Suppressor macrophage treated with lipopolysaccharide for 1 hour (primary cell): ENCODE measurements around the gene KIFC1.

Experiments used
- DNase-seq, 3 donors: peaks; one replicate each; pipeline ENCODE4 v3.0.0-alpha.2; 2020 to 2022

Gene KIFC1

DNA sequence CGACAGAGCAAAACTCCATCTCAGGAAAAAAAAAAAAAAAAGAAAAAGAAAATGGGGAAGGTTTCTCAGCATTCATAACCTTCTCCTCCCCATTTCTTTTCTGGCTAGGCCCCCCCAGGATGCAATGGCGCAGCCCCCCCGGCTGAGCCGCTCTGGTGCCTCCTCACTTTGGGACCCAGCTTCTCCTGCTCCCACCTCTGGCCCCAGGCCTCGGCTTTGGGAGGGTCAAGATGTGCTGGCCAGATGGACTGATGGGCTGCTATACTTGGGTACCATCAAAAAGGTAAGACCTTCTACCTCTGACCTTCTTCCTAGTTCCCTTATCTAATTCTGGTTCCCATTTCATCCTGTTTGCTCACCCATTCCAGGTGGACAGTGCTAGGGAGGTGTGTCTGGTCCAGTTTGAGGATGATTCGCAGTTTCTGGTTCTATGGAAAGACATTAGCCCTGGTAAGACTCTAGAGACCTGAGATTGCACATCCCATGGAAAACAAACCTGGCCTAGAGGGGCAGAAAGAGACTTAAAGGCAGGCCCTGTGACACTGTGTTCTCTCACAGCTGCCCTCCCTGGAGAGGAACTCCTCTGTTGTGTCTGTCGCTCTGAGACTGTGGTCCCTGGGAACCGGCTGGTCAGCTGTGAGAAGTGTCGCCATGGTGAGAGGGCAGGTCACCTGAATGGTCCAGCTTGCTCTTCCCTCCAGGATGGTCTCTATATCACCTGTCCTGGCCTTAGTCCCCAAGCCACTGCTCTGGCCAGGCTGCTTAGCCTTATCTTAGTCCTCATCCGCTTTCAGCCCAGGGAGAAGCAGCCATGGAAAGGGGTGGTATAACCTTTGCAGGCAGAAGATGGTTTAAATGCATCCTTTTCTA lies 20.8 kb downstream of the KIFC1 start:
- DNase-seq: no peak

- DNase-seq: no peak
These were observed 21.9 kb downstream of the KIFC1 start for GRCh38 chr6:33413241-33414120.

- peak in 2 of 3 donors; percentile 27 for DNase-seq
These were observed 23.1 kb downstream of the KIFC1 start for GRCh38 chr6:33414592-33415271.

GRCh38 chr6:33415831-33416230 lies 24.2 kb downstream of the KIFC1 start:
- DNase-seq: no peak

GRCh38 chr6:33416386-33417127 lies 24.9 kb downstream of the KIFC1 start:
- no peak for DNase-seq

GRCh38 chr6:33417128-33417902 lies 25.7 kb downstream of the KIFC1 start:
- peak; percentile 84 to 89 (median 84) for DNase-seq

- DNase-seq: peak; percentile 99 to 100 (median 99)
These were observed 26.5 kb downstream of the KIFC1 start, which contains the start of gene CUTA for GRCh38 chr6:33417903-33418689. Gene CUTA, minus strand, starts transcription at chr6:33418107. Its CDS starts 107 bp downstream, at chr6:33418000.

DNA sequence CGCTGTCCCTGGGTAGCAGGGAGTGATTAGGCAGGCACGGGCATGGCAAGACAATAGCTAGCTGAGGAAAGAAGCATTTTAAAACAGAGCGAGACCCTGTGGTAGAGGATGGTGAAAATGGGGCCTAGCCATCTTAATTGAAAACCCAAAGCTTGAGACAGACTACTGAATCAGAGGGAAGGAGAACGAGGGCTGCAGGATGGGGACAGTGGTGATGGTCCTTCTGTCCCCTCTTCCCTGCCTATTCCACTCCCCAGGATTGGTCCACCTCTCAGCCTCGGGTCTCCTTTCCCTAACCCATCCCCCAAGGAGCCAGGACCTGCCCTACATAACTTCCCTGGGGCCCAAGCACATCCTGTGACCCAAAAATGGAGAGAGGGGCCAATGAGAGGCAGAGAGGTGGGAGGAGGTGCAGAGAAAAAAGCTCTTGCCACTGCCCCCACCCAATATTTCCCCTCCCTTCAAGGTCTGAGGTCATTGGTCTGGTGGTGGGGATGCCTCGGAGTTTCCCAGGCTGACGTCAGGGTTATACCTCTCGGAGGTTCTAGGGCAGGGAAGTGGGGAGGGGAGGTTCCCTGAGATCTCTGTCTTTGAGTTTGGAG lies 27.2 kb downstream of the KIFC1 start:
- peak; percentile 47 to 75 (median 67) for DNase-seq

- no peak for DNase-seq
These were observed 28.2 kb downstream of the KIFC1 start, which contains the start of gene SYNGAP1 for GRCh38 chr6:33419580-33420490. Gene SYNGAP1, plus strand, starts transcription at chr6:33420065. Its CDS starts 200 bp downstream, at chr6:33420265.

- DNase-seq: no peak
These were observed 29.1 kb downstream of the KIFC1 start for GRCh38 chr6:33420491-33421343.

DNA sequence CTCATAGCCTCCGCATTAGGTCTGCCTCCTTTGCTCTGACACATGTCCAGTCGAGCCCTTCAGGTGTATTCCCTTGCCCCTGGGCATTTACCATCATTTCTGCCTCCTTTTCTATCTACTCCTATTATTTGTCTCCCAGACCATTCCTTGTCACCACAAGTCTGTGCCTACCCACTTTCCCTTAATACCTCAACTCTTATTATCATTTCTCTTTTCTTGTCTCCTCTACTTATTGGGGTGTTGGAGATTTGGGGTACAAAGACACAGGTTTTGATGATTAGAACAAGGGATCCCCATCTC lies 29.7 kb downstream of the KIFC1 start:
- no peak for DNase-seq

- DNase-seq: no peak
These were observed 32.2 kb downstream of the KIFC1 start for GRCh38 chr6:33423777-33424176.

DNA sequence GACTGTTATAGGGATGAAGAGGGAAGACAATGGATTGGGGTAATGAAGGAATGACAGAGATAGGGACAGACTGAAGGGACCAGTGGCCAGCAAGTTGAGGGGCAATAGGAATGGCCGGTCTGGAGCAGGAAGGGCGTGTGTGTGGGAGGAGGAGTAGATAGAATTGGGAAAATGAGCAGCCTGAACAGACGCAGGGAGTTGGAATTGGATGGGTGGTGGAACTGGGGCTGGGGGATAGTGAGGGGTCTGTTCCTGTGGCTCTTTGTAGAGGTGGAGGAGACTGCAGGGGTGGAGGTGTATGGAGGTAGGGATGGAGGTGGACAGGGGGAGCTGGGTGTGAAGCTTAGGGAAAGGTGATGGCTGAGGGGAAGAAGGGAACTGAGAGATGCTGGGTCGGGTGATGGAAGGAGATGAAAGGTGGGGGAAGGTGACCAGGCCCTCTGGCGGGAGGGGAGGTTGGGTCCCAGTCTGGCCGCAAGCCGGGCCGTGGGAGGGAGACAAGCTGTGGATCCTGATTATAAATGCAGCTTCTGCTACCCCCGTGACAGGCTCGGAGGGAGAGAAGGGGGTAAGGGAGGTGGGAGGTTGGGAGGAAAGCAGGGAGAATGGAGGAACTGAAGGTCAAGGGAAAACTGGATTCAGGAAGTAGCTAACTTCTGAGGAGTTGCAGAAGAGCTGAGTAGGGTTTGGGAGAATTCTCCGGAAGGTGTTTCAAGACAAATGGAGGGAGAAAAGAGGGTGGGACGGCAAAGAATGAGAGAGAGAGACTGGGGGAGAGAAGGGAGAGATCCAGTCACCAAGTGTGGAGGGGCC lies 33.4 kb downstream of the KIFC1 start:
- peak in 2 of 3 donors; percentile 28 to 29 for DNase-seq

DNA sequence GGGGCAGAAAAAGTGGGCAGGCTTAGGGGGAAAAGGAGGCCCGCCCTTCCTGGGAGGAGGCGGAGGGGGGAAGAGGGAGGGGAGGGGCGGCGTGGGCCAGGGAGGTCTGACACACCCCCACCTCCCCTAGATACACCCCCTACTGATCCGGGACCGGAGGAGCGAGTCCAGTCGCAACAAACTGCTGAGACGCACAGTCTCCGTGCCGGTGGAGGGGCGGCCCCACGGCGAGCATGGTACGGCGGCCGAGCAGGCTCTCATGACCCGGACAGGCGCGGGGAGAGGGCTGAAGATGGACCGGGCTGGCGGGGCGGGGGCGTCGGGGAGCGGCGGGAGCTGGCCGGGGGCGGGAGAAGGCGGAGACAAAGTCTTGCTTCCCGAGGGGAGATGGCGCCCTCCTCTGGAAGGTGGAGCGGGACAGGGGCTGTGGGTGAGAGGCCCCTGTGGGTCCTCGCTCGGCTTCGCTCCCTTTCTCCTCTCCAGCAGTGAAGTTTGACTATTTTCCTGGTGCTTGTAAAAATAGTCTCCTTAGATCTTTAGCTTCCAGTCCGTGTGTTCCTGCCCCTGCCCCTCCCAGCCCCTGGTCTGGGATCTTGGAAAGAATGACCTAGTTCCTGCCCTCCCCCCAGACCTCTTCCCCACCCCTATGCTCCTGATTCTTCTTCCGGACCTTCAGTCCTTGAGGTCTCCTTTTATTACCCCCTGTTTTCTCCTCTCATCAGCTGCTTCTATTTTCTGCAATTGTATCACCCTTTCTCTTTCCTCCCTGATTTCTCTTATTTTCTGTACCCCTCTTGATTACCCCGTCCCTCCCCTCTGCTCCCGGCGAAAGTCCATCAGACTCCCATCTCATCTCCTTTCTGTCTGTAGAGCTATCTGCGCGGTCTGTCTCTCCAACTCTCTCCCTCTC lies 34.3 kb downstream of the KIFC1 start:
- DNase-seq: peak; percentile 83 to 94 (median 87)

- DNase-seq: peak; percentile 50 to 58 (median 55)
These were observed 35.2 kb downstream of the KIFC1 start for GRCh38 chr6:33426590-33427511.
